Esophagus squamous epithelium (tissue), 4 donors: ENCODE data around the gene ABCC1.

Source experiments
- POLR2A ChIP-seq, 4 donors: fragments of 450-650 bp; IDR thresholded peaks; one replicate each; pipeline ENCODE4 v1.6.1; 2017; ENCODE audit warnings: antibody characterized with exemption in 4 of 4, mild to moderate bottlenecking in 4 of 4, moderate library complexity in 3 of 4
- TF ChIP-seq, protein P1 (sequence below), 6 experiments: fragments of 450-650 bp in 4 of 6; fragments of 200-600 bp in 2 of 6; sonication (generic) in 2 of 6; IDR thresholded peaks; one replicate each; pipeline ENCODE4 v1.5.1; 2016 to 2019; ENCODE audit warnings: antibody characterized with exemption in 6 of 6, mild to moderate bottlenecking in 4 of 6, moderate library complexity in 4 of 6

- TF ChIP-seq, protein P1, sequence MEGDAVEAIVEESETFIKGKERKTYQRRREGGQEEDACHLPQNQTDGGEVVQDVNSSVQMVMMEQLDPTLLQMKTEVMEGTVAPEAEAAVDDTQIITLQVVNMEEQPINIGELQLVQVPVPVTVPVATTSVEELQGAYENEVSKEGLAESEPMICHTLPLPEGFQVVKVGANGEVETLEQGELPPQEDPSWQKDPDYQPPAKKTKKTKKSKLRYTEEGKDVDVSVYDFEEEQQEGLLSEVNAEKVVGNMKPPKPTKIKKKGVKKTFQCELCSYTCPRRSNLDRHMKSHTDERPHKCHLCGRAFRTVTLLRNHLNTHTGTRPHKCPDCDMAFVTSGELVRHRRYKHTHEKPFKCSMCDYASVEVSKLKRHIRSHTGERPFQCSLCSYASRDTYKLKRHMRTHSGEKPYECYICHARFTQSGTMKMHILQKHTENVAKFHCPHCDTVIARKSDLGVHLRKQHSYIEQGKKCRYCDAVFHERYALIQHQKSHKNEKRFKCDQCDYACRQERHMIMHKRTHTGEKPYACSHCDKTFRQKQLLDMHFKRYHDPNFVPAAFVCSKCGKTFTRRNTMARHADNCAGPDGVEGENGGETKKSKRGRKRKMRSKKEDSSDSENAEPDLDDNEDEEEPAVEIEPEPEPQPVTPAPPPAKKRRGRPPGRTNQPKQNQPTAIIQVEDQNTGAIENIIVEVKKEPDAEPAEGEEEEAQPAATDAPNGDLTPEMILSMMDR (IDR thresholded peaks at IDR 0.05), result no peak
- no peak for TF ChIP-seq POLR2A (IDR thresholded peaks at IDR 0.05)
Measured at GRCh38 chr16:16005721-16006120, 56.3 kb downstream of the ABCC1 start.
